ENCODE measurements around the gene KLHL11.
"Not testable (repeated sequence)": the region's sequence is repeated elsewhere in the genome, so short reads cannot be mapped to it uniquely, and the experiment has no call there.

The KLHL11 gene

DNA sequence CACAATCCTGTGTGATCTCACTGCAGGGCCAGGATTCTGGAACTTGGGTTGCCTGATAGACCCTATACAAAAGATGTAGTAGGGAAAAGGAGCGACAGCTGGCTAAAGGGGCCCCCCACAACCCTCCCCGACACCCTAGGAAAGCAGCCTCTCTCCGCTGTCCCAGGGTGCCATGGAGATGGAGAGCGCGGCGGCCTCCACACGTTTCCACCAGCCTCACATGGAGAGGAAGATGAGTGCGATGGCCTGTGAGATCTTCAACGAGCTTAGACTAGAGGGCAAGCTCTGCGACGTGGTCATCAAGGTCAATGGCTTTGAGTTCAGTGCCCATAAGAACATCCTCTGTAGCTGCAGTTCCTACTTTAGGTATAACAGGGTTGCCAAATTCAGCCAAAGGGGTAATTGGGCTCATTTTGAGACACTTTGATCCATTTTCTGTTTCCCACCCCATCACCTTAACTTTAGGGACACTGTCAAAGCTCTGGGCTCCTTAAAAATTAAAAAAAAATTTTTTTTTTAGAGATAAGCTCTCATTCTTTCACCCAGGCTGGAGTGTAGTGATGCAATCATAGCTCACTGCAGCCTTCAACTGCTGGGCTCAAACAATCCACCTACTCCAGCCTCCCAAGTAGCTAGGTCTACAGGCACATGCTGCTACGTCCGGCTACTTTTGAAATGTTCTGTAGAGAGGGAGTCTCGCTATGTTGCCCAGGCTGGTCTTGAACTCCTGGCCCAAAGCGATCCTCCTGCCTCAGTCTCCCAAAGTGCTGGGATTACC is 27.3 kb downstream of the KLHL11 start, which contains the start of gene KLHL10:
KLHL10 (plus strand) TSS at position 65 of the 778 bp plus-strand sequence; CDS start at position 173, 108 bp downstream.
- in situ Hi-C loops (cut with MboI; ENCODE audit: low sequenced_read_pairs) = no loop called here

DNA sequence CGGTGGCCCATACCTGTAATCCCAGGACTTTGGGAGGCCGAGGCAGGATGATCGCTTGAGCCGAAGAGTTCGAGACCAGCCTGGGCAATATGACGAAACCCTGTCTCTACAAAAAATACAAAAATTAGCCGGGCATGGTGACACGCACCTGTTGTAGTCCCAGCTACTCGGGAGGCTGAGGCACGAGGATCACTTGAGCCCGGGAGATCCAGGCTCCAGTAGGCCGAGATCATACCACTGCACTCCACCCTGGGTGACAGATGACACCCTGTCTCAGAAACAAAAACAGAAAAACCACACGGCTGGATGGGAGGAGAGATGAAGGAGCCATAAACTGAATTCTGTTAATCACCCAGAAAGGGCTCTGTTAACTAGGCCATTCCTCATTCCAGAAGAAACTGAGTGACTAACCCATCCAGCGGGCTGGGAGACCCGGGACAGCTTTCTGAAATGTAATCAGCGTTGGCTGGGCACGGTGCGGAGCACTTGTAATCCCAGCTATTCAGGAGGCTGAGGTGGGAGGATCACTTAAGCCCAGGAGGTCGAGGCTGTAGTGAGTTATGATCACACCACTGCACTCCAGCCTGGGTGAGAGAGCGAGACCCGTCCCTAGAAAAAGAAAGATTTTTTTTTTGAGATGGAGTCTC is 28.6 kb downstream of the KLHL11 start:
- in situ Hi-C loops (cut with MboI; ENCODE audit: low sequenced_read_pairs) = no loop called here

DNA sequence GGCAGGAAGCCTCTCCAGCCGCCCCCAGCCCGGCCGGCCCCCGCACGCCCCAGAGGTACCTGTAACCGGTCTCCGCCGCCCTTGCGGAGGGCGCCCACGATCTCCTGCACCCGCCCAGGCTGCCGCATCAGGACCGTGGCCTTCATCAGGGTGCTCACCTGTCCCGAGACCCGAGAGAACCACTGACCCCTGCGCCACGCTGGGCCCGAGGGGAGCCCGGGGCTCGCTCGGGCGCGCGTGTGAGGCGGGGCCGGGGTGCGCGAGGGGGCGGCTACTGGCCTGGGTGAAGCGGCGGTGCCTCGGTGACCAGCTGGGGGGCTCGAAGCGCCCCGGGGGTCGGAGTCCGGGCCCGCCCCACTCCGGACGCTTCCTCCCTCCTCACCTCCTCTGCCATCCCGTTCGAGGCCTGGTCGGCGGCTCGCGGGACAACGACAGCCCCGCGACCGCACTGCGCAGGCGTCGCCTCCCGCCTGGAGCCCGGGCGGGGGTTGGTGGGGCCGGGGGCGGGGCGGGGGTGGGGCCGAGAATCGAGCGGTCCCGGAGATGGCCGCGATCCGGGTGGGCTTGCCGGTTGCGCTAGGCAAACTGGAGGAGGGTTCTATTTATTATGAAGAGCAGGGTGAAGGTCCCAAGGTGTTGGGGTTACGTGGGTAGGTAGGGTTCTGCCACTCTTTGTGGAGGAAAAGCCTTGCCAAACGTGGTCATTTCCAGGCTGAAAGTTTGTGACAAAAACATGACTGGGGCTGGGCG is 29.2 kb downstream of the KLHL11 start, which contains the start of gene NT5C3B:
NT5C3B (minus strand) TSS at position 433 of the 750 bp plus-strand sequence; CDS start at position 394, 39 bp downstream.
- in situ Hi-C loops (cut with MboI; ENCODE audit: low sequenced_read_pairs) = no loop called here

- in situ Hi-C loops (cut with MboI; ENCODE audit: low sequenced_read_pairs) = no loop called here
Observed at GRCh38 chr17:41835214-41835799, 29.9 kb downstream of the KLHL11 start.

- in situ Hi-C loops (cut with MboI; ENCODE audit: low sequenced_read_pairs) = not testable (repeated sequence)
Observed at GRCh38 chr17:41829961-41830360, 35.3 kb downstream of the KLHL11 start.

DNA sequence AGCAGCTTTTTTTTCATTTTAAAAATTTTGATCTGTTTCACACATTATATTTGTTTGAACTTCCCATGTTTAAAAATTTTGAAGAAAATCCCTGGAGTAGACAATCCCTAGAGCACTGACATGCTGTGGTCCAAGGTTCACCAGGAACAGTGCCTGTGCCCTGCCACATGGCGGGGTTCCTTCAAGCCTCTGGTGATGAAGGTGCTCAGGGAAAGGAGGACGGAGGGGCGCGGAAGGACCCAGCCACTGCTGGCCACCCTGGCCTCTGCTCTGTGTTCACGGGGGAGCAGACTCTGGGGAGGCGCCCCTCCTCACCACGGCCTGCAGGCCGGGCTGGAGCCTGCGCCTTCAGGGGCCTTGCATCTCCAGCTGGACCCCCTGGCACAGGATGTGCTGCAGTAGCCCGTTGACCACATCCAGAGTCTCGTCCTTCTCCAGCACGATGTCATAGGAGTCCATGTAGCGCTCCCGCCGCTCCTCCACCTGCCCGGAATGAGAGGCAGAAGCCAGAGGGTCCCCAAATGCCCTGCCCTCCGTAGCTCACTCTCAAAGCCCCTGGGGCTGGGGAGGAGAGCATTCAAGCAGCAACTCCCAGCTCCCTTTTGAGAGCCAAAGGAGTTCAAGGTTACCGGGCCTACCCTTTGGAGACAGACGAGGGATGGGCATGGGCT is 39.9 kb downstream of the KLHL11 start:
- in situ Hi-C loops (cut with MboI; ENCODE audit: low sequenced_read_pairs) = no loop called here

GRCh38 chr17:41824086-41824485 is 41.1 kb downstream of the KLHL11 start:
- in situ Hi-C loops (cut with MboI; ENCODE audit: low sequenced_read_pairs) = no loop called here

- in situ Hi-C loops (cut with MboI; ENCODE audit: low sequenced_read_pairs) = no loop called here
Observed at GRCh38 chr17:41823580-41823979, 41.6 kb downstream of the KLHL11 start.

DNA sequence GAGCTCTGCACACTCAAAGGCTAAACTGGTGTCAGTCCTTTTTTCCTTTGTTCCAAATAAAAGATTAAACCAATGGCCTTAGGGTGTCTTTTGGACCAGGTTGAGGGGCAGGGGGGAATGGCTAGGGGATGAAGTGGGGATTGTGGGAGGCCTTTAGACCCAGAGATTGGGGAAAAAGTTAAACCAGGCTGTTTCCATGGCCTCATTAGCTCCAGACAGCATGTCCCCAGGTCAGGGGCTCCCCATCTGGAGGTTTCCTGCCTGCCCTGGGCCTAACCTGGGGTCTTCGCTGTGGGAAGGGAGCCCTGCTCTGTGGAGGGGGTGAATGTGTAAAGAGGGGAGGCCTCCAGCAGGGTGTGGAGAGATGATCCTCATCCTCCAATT is 42.1 kb downstream of the KLHL11 start:
- in situ Hi-C loops (cut with MboI; ENCODE audit: low sequenced_read_pairs) = no loop called here

GRCh38 chr17:41822216-41823140 is 42.7 kb downstream of the KLHL11 start:
- in situ Hi-C loops (cut with MboI; ENCODE audit: low sequenced_read_pairs) = no loop called here

DNA sequence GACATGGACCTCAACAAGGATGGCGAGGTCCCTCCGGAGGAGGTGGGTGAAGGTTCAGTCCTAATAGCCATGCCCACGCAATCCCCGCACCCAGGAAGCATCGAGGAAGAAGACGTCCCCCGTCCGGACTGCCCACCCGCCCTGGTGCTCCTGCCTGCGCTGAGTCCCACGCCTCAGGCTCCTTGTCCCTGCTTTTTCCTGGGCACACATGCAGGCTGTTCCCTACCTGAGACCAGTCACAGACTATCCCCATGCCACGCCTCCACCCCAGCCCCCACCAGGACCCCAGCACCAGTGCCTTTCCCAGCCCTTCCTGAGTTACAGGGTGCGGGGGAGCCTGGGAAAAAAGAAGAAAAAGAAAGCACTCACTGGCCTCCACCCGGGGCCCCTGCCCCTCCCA is 43.4 kb downstream of the KLHL11 start:
- in situ Hi-C loops (cut with MboI; ENCODE audit: low sequenced_read_pairs) = no loop called here

DNA sequence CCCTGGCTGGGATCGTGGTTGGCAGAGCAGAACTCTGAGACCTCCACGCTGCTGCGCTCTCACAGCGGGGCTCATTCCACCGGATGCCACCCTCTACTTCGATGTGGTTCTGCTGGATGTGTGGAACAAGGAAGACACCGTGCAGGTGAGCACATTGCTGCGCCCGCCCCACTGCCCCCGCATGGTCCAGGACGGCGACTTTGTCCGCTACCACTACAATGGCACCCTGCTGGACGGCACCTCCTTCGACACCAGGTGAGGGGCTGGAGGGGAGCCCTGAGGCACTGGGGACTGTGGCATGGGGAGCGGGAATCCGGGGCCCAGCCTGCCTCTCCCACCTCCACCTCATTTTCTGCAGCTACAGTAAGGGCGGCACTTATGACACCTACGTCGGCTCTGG is 47.2 kb downstream of the KLHL11 start:
- in situ Hi-C loops (cut with MboI; ENCODE audit: low sequenced_read_pairs) = no loop called here

GRCh38 chr17:41816637-41817320 is 48.4 kb downstream of the KLHL11 start:
- in situ Hi-C loops (cut with MboI; ENCODE audit: low sequenced_read_pairs) = no loop called here

DNA sequence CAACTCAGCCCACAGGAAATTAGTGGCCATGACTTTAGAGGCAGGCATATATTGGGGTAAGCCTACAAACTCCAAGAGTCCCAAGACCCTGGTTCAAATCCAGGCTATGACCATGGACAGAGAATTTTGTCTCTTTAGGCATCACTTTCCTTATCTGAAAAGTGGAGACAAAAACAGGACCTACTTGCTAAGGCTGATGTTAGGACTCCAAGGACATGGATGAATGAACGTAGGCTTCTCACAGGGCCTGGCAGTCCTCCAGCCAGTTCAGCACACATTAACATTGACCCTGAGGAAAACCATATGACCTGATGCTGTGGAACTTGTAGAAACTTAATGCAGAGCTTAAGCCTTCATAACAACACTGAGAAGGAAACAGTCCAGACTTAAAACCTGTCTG is 51.0 kb downstream of the KLHL11 start:
- in situ Hi-C loops (cut with MboI; ENCODE audit: low sequenced_read_pairs) = no loop called here

- in situ Hi-C loops (cut with MboI; ENCODE audit: low sequenced_read_pairs) = no loop called here
Observed at GRCh38 chr17:41813699-41814124, 51.5 kb downstream of the KLHL11 start.

GRCh38 chr17:41813152-41813680 is 52.0 kb downstream of the KLHL11 start:
- in situ Hi-C loops (cut with MboI; ENCODE audit: low sequenced_read_pairs) = no loop called here

DNA sequence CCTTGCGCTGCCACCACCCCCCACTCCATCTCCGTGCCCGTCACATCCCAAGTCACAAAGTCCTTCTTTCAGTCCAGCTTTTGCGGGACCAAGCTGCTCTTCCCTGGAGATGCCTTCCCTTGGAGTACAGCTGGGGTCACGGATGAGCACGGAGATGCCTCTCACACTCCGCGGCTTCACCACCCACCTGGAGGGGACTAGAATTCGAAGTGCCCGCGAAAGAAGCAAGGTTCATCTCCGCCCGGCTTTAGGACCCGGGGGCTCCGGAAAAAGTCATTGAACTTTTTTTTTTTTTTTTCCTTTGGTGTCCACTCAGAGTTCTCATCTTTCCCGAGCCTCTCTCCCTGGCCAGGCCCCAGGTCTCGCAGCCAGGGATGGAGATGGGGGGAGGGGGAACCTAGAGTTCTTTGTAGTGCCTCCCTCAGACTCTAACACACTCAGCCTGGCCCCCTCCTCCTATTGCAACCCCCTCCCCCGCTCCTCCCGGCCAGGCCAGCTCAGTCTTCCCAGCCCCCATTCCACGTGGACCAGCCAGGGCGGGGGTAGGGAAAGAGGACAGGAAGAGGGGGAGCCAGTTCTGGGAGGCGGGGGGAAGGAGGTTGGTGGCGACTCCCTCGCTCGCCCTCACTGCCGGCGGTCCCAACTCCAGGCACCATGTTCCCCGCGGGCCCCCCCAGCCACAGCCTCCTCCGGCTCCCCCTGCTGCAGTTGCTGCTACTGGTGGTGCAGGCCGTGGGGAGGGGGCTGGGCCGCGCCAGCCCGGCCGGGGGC is 52.7 kb downstream of the KLHL11 start, which contains the start of gene FKBP10:
FKBP10 (plus strand) TSS at position 624 of the 771 bp plus-strand sequence; CDS start at position 655, 31 bp downstream.
- in situ Hi-C loops (cut with MboI; ENCODE audit: low sequenced_read_pairs) = no loop called here
